HG03159 (cell line): ENCODE data around the gene TMEM74B.

ENCODE experiments used
- ATAC-seq: cut with Tn5 transposase; IDR thresholded peaks from one replicate; pipeline ENCODE4 v1.9.1; 2021; ENCODE audit warnings: mild to moderate bottlenecking, moderate library complexity; ENCODE audit not compliant: unreplicated experiment

TMEM74B gene

DNA sequence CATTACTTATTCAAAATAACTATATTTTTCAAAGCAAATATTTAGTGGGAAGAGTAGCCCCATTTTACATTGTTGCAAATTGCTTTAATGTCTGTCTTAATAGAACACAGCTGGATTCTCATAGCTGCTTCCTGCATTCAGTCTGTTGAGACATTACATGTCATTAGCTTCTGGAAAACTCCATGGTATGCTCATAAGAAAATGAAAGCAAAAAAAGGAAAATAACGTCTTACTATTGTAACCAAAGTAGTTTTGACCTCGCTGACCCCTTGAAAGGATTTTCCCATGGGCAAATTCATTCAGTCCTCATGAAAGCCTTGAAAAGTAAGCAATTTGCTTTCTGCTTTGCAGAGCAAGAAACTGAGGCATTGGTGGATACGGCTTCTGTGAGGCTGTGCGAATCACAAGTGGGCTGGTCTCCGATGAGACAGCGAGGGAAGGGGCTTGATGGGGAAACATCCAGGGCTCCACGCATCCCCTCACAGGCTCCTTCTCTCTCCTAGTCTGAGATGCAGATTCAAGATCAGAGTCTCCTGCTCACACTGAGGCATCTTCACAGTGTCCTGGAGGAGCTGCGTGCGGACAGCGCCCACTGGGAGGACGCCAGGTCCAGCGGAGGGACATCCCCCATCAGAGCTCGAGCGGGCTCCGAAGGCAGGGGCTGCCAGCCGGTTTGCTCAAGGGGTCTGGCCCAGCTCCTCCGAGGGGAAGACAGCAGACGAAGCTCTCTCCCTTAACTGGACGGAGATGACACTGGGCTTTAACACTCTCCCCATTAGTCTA lies 21.8 kb upstream of the TMEM74B start:
- ATAC-seq = no peak

GRCh38 chr20:1205802-1206201 lies 21.0 kb upstream of the TMEM74B start:
- ATAC-seq = no peak

- ATAC-seq = no peak
These were observed 19.8 kb upstream of the TMEM74B start for GRCh38 chr20:1204576-1204975.

DNA sequence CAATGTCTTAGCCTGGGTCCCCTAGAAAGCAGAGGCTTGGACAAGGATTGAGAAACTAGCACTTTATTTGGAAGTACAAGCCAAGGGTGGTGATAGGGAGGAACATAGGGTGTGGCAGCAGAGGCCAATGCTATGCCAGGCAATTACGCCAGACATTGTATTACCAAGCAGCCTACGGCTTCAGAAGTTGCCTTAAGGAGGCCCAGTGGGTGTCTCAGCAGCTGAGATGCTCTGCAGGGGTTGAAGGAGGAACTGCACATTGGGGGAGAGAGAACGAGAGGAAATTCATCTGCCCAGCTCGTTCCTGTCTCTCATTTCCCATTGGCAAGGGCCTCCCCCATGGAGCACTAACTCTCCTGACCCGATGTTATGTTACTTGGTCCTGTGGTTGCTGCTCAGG lies 19.3 kb upstream of the TMEM74B start:
- no peak for ATAC-seq

DNA sequence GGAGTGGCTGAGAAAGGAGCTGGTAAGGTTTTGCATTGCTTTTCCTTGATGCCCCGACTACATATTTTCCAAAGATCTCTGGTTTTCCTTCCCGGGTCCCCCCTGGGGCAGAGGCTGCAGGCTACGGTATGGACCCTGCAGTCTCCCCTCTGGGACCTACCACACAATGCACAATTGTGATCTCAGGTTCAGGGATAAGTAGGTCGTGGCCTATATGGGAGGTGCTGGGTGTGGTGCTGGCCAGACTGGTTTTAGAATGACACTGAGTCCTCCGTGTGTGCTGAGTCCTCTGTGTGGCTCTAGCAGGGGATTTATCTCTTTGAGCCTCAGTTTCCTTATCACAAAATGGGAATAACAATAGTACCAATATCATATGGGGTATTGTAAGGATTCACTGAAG lies 18.8 kb upstream of the TMEM74B start:
- ATAC-seq = no peak

DNA sequence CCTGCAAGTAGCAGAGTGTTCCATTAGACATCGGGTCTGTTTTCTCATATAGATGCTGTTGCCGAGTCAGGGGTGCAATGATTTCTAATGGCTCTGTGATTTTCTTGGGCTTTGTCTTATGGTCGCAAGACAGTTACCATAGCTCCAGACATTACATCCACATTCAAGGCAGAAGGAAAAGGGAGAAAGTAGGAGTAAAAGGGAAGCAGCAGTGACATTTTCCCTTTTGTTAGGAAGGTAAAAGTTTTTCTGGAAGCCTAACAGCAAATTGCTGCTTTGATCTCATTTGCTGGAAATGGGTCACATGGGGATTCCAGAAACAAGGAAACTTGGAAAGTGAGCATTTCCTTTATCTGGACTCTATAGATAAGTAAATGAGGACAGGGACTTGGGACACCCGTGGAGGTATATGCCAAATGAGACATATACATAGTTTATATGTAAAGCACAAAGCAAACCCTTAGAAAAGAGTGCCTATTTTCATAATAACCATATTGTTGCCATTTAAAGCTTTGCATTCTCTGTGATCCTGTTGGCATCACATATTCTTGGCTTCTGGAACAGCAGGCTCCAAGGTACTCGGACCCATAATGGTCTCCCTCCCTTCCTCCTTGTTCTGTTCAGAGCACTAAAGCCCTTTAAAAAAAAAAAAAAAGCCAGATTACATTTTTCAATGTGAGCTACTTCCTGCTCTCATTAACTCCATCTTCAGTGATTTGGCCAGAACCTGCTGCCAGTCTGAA lies 18.2 kb upstream of the TMEM74B start, which contains the start of gene C20orf202:
C20orf202 (plus strand) TSS at position 693 of the 743 bp plus-strand sequence. CDS start 132 bp downstream, outside the sequence.
- no peak for ATAC-seq

DNA sequence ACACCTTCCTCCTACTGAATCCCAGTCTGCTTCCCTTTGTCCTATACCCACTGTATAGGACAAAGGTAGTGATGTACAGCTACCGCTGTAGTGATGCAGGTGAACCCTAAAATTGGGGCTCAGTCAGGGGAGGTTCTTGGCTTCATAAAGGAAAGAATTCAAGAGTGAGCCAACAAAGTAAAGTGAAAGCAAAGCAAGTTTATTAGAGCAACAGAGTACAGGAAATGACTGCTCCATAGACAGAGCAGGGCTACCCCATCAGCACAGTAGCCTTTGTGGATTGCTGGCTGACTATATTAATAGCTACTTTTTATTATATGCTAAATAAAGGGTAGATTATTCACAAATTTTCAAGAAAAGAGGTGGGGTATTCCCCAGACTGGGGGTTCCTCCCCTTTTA lies 15.2 kb upstream of the TMEM74B start:
- ATAC-seq = no peak

DNA sequence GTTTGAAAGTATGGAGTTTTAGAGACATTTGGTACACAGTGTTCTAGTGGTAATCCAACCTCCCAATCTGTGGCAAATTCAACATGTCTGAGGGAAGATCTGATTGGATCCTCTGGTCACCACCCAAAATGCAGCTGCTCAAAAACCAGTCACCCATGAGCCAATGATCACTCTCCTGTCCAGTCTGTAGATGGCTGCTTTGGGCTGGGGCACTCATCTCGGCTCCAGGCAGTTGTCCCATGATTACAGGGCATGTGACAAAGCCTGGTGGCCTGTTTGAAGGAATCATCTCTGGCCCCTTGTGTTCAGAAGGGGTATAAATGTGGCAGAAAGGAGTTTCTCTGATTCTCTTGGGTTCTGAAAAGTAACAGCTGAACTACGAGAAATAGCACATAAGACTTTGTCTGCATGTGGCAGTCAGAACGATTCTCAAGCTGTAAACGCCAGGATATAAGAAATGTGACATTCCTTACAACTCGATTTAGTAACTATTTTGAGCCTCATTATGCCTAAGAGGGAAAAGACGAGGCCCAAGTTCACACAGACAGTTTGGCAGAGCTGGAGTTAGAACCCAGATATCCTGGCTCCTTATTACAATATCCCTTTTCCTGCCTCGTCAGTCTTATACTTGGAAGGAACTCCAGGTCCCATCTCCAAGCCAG lies 14.6 kb upstream of the TMEM74B start:
- no peak for ATAC-seq

DNA sequence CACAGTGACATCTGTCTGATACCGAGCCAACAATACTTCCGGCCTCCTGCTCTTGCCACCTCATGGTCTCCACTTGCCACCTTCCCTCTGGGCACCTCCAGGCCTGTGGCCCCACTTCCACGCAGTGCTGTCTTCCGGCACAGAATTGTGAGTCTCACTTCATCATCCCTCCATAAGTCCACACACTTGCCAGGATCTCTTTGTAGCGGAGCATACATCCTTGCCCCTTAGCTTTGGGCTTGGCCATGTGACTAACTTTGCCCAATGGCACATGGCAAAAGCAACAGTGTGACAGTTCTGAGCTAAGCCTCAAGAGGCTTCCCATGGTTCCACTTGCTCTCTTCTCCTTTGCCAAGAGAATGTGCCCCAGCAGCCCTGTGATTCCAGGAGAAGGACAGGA lies 14.0 kb upstream of the TMEM74B start:
- no peak for ATAC-seq

DNA sequence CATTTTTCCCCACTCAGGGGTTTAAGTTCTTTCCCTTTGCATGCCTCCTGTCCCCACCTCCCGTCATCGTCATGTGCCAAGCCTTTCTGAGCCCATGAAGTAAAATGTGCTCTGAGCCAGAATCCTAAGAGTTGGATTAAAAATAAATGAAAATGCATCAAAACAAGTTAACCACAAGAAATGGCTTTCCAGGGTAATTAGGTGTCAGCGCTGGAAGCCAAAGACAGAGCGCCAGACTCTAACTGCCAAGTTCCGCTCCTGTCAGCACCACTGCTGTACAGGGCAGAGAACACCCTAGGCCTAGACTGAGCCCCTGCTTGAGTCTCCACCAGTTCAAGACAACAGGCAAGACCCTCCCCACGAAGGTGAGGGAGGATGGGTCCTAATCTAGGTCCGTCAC lies 13.0 kb upstream of the TMEM74B start:
- ATAC-seq = no peak

- no peak for ATAC-seq
These were observed 11.9 kb upstream of the TMEM74B start for GRCh38 chr20:1196634-1197033.

DNA sequence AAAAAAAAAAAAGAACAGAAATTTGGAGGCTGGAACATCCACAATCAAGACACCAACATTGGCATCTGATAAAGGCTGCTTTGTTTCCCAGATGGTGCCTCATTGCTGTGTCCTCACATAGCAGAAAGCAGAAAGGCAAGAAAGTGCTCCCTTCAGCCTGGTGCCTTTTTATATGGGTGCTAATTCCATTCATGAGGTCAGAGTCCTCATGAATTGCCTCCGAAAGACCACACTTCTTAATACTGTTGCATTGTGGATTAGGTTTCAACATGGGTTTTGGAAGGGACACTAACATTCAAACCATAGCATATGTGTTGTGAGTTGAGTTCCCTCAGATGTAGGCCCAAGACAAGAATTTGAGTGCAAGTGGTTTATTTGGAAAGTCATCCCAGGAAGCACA lies 10.4 kb upstream of the TMEM74B start:
- ATAC-seq = no peak

GRCh38 chr20:1191299-1191698 lies 6.5 kb upstream of the TMEM74B start:
- no peak for ATAC-seq

GRCh38 chr20:1190847-1191246 lies 6.1 kb upstream of the TMEM74B start:
- ATAC-seq = no peak

GRCh38 chr20:1189827-1190226 lies 5.0 kb upstream of the TMEM74B start:
- no peak for ATAC-seq

- ATAC-seq = no peak
These were observed 3.6 kb upstream of the TMEM74B start for GRCh38 chr20:1188347-1188746.

- ATAC-seq = no peak
These were observed 2.9 kb upstream of the TMEM74B start for GRCh38 chr20:1187605-1188171.

GRCh38 chr20:1186367-1186991 lies 1.7 kb upstream of the TMEM74B start:
- ATAC-seq = no peak

DNA sequence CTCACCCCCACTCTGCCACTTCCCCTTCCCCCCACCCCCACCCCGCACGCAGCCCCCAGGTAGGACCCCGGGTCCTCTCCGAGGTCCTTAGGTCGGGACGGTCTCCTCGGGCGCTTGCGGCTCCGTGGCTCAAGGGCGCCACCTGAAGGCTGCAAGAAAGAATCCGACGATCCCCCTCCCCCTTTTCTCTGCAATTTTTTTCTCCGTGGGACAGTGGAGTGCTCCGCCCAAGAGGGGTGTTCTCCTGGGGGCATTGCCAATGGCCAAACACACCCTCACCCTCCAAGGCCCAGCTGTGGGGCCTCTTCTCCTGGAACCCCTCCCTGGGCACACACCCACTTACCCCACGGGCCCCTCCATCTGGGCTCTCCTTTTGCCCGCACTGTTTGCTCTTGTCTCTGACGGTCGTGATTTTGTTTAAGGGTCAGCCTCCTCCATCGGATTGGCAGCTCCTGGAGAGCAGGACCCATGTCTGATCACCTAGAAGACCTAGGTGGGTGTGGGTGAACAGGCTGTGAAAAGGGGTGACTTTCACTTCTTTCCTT lies 1.1 kb upstream of the TMEM74B start:
- no peak for ATAC-seq

DNA sequence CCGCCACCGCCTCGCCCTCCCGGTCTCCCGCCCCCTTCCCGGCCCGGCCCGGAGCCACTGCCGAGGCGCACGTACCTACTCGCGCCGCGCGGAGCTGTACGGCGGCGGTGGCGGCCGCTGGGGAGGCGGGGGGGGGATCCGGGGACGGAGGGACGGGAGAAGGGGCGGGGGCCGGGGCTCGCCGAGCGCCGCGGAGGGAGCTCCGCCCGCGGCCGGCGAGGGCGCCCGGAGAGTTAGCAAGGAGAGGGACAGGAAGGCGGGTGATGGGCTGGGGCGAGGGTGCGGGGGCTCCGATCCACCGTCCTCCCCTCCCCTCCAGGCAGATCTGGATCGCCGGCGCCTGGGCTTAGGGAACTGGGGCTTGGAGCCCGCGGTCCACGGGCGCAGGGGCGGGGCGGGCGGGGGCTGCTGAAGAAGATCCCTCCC lies 548 bp upstream of the TMEM74B start:
- no peak for ATAC-seq

- no peak for ATAC-seq
These were observed 532 bp downstream of the TMEM74B start for GRCh38 chr20:1184260-1184637.
